ENCODE measurements around the gene SSBP2.

- TF ChIP-seq, protein P1, sequence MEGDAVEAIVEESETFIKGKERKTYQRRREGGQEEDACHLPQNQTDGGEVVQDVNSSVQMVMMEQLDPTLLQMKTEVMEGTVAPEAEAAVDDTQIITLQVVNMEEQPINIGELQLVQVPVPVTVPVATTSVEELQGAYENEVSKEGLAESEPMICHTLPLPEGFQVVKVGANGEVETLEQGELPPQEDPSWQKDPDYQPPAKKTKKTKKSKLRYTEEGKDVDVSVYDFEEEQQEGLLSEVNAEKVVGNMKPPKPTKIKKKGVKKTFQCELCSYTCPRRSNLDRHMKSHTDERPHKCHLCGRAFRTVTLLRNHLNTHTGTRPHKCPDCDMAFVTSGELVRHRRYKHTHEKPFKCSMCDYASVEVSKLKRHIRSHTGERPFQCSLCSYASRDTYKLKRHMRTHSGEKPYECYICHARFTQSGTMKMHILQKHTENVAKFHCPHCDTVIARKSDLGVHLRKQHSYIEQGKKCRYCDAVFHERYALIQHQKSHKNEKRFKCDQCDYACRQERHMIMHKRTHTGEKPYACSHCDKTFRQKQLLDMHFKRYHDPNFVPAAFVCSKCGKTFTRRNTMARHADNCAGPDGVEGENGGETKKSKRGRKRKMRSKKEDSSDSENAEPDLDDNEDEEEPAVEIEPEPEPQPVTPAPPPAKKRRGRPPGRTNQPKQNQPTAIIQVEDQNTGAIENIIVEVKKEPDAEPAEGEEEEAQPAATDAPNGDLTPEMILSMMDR (conservative IDR thresholded peaks at IDR 0.05 in 1 of 2, IDR thresholded peaks at IDR 0.05 in 1 of 2; ENCODE audit: low read depth in 1 of 2, low read length in 2 of 2), result no peak
- TF ChIP-seq EZH2 (IDR thresholded peaks at IDR 0.05; ENCODE audit: low read length, missing control alignments), result no peak
Observed at GRCh38 chr5:81749192-81749560, 1.7 kb downstream of the SSBP2 start.
